ENCODE data around the gene CTSH.

CTSH gene

GRCh38 chr15:78959360-78959759 is 14.5 kb upstream of the CTSH start:
- DNase-seq (ENCODE audit: low spot score): no peak
- TF ChIP-seq CTCF (IDR thresholded peaks at IDR 0.05; ENCODE audit: extremely low read depth, missing control alignments): no peak

- no peak for DNase-seq (ENCODE audit: low spot score)
- no peak for TF ChIP-seq CTCF (IDR thresholded peaks at IDR 0.05; ENCODE audit: extremely low read depth, missing control alignments)
Observed at GRCh38 chr15:78957416-78958093, 12.7 kb upstream of the CTSH start.

- no peak for TF ChIP-seq CTCF (IDR thresholded peaks at IDR 0.05; ENCODE audit: extremely low read depth, missing control alignments)
- DNase-seq (ENCODE audit: low spot score): no peak
Observed at GRCh38 chr15:78956937-78957336, 12.1 kb upstream of the CTSH start.

- TF ChIP-seq CTCF (IDR thresholded peaks at IDR 0.05; ENCODE audit: extremely low read depth, missing control alignments): no peak
- no peak for DNase-seq (ENCODE audit: low spot score)
Observed at GRCh38 chr15:78955355-78955754, 10.5 kb upstream of the CTSH start.

- no peak for TF ChIP-seq CTCF (IDR thresholded peaks at IDR 0.05; ENCODE audit: extremely low read depth, missing control alignments)
- no peak for DNase-seq (ENCODE audit: low spot score)
Observed at GRCh38 chr15:78951841-78952238, 7.0 kb upstream of the CTSH start.

GRCh38 chr15:78950902-78951840 is 6.3 kb upstream of the CTSH start:
- TF ChIP-seq CTCF (IDR thresholded peaks at IDR 0.05; ENCODE audit: extremely low read depth, missing control alignments): no peak
- no peak for DNase-seq (ENCODE audit: low spot score)

GRCh38 chr15:78950343-78950742 is 5.5 kb upstream of the CTSH start:
- DNase-seq (ENCODE audit: low spot score): no peak
- no peak for TF ChIP-seq CTCF (IDR thresholded peaks at IDR 0.05; ENCODE audit: extremely low read depth, missing control alignments)

Data from GM20000 (cell line).